ES-I3 (cell line): Measurements from ENCODE around the gene IQSEC1.

Experiments used
- H3K36me3 ChIP-seq: 2 replicates; pipeline ENCODE4 v1.6.1; 2013; ENCODE audit warnings: mild to moderate bottlenecking, low read length, control low read depth, moderate library complexity; ENCODE audit not compliant: insufficient read depth
- H3K4me1 ChIP-seq: 2 replicates; pipeline ENCODE4 v1.6.1; 2013; ENCODE audit warnings: mild to moderate bottlenecking, control low read depth, low read length; ENCODE audit not compliant: insufficient read depth
- H3K9ac ChIP-seq: 2 replicates; pipeline ENCODE4 v1.6.1; 2013; ENCODE audit warnings: low read depth, mild to moderate bottlenecking, low read length, moderate library complexity
- H3K9me3 ChIP-seq: 2 replicates; pipeline ENCODE4 v1.6.1; 2013; ENCODE audit warnings: mild to moderate bottlenecking, low read length, moderate library complexity; ENCODE audit not compliant: control insufficient read depth, insufficient read depth

IQSEC1 gene

GRCh38 chr3:12932754-12933153, 140.5 kb downstream of the IQSEC1 start:
- H3K4me1 ChIP-seq: no peaks in the 10 kb centered on the region
- H3K36me3 ChIP-seq: peaks cover 8% of the 10 kb centered on the region; the same call in 1 of the 2 replicates
- no peak overlapping the region for H3K9ac ChIP-seq

GRCh38 chr3:12932347-12932746, 140.9 kb downstream of the IQSEC1 start:
- H3K9me3 ChIP-seq: no peaks in the 10 kb centered on the region
- no peaks in the 10 kb centered on the region for H3K4me1 ChIP-seq
- H3K36me3 ChIP-seq: peaks cover 8% of the 10 kb centered on the region; the same call in 1 of the 2 replicates
- H3K9ac ChIP-seq: no peak overlapping the region

More at GRCh38 chr3:12932754-12933153, 140.5 kb downstream of the IQSEC1 start:
- no peaks in the 10 kb centered on the region for H3K9me3 ChIP-seq

- Histone ChIP-seq H3K36me3 (peaks cover 8% of the 10 kb centered on the region; the same call in 1 of the 2 replicates), H3K4me1 (no peaks in the 10 kb centered on the region), H3K9ac (no peak overlapping the region), H3K9me3 (no peaks in the 10 kb centered on the region)
Observed at GRCh38 chr3:12931273-12931905, 141.8 kb downstream of the IQSEC1 start.

DNA sequence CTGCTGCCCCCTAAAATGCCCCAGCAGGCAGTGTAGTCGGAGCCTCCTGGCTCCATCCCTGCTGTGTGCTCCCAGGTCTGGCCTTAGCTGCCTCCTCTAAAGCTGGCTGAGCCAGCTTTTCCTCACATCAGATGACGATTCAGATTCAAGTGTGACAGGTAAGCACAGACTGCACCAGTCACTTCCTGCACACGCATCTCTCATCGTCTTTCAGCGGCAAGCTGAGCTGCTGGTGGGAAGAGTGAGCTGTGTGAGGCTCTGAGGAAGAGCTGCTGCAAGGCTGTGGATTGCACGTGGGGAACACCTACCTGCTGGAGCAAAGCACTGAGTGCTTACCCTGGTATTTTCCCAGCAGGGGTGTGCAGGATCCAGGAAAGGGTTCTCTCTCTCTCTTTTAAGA, 143.4 kb downstream of the IQSEC1 start:
- peaks cover 6% of the 10 kb centered on the region; the same call in 1 of the 2 replicates for H3K36me3 ChIP-seq
- H3K9me3 ChIP-seq: no peaks in the 10 kb centered on the region
- no peaks in the 10 kb centered on the region for H3K4me1 ChIP-seq
- H3K9ac ChIP-seq: no peak overlapping the region

GRCh38 chr3:12926660-12927059, 146.6 kb downstream of the IQSEC1 start:
- H3K9ac ChIP-seq: no peak overlapping the region
- H3K9me3 ChIP-seq: no peaks in the 10 kb centered on the region
- H3K4me1 ChIP-seq: no peaks in the 10 kb centered on the region
- H3K36me3 ChIP-seq: no peaks in the 10 kb centered on the region

DNA sequence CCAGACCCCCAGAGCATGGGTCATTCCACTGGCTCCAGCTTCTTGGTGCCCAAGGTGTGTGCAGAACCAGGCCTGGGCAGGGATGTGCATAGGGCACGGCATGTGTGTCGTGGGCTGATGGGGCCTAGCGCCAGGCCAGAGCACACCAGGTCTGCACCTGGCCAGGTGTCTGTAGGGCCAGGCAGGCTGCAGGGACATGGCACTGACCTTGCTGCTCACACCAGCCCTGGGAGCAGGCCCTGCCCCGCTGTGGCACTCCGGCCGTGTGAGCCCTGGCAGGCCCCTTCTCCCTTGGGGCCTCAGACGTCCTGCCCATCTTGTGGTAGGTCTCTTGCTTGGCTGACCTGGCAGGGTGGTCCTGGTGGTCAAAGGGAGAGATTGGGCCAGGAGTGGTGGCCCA, 147.6 kb downstream of the IQSEC1 start:
- Histone ChIP-seq H3K4me1 (no peaks in the 10 kb centered on the region), H3K9ac (no peak overlapping the region)

DNA sequence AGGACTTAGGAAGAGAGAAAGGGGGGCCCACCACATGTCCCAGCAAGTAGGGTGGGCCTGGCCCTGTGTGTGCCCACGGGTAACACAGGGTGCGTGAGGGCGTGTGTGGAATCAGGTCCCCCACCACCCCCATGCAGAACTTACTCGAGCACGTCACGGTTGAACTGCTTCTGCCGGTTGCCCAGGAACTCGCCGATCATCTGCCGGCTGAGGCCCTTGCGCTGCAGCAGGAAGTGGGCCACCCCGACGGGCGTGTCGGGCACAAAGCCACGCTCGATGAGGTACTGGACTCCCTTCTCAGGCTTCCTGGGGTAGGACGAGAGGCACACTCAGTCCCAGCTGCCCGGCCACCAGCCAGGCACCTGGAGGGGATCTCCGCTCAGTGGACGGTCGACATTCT, 148.8 kb downstream of the IQSEC1 start:
- Histone ChIP-seq H3K4me1 (no peaks in the 10 kb centered on the region), H3K9me3 (no peaks in the 10 kb centered on the region), H3K36me3 (no peaks in the 10 kb centered on the region), H3K9ac (no peak overlapping the region)

More for the DNA sequence above, 147.6 kb downstream of the IQSEC1 start:
- Histone ChIP-seq H3K36me3 (no peaks in the 10 kb centered on the region), H3K9me3 (no peaks in the 10 kb centered on the region)

DNA sequence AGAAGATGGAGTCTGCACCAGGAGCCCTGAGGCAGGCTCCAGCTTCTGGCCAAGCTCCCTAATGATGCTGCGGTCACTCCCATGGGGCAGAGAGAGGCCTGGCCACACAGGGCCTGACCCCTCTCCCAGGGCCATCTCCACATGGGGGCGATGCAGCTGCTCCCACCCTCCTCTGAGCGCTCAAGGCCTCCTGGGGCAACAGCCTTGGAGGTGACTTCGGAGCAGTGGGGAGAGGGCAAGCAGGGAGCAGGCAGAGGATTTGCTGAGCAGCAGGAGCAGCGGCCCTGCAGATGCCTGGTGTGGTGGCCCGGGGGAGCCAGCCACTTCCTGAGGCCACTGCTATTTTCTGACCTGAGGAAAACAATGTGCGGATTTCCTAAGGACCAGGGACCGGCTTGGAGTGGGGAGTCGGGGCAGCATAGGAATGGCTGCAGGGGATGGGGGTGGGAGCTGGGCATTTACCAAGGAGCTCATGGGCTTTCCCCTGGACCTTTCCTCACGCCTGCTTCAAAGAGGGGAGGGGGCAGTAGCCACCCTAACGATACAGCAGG, 150.3 kb downstream of the IQSEC1 start:
- Histone ChIP-seq H3K9ac (no peak overlapping the region), H3K36me3 (no peaks in the 10 kb centered on the region), H3K4me1 (no peaks in the 10 kb centered on the region), H3K9me3 (no peaks in the 10 kb centered on the region)

DNA sequence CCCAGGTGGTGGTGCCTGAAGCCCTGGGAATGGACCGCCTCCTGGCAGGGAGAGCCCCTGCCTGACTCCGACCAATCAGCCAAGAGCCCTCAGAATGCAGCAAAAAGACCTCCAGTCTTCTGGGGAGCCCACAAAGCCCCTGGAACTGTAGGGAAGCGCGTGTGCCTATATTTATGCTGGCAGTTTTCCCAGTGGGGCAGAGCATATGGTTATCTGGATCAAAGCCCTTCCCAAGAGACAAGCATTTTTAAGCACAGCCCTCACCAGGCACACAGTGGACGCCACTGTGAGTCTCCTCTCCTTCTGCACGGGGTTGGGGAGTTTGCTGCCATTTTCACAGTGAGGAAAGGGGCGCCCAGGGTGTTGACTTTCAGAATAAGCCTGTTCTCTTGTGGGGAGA, 150.9 kb downstream of the IQSEC1 start:
- Histone ChIP-seq H3K9ac (no peak overlapping the region), H3K9me3 (no peaks in the 10 kb centered on the region), H3K4me1 (no peaks in the 10 kb centered on the region), H3K36me3 (no peaks in the 10 kb centered on the region)

DNA sequence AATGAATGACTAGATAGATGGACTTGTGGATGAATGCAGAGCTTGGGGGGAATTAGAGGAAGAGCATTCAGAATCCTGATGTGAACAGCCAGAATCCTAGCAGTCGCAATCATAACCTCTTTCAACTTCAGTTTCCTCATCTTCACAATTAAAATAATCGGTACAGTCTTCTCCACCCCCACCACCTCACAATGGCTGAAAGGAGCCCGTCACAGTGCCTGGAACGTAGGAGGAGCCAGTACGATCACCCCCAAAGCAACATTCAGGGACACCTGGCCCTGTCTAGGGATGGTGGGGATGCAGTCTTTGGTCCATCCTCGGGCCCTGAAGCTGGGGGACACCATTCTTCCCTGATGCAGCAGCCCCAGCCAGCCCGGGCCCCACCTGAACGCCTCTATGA, 151.5 kb downstream of the IQSEC1 start:
- H3K9me3 ChIP-seq: no peaks in the 10 kb centered on the region
- no peaks in the 10 kb centered on the region for H3K36me3 ChIP-seq
- H3K9ac ChIP-seq: no peak overlapping the region

GRCh38 chr3:12920967-12921366, 152.3 kb downstream of the IQSEC1 start:
- Histone ChIP-seq H3K36me3 (no peaks in the 10 kb centered on the region), H3K9ac (no peak overlapping the region), H3K4me1 (no peaks in the 10 kb centered on the region), H3K9me3 (no peaks in the 10 kb centered on the region)

More for the DNA sequence above, 151.5 kb downstream of the IQSEC1 start:
- no peaks in the 10 kb centered on the region for H3K4me1 ChIP-seq

DNA sequence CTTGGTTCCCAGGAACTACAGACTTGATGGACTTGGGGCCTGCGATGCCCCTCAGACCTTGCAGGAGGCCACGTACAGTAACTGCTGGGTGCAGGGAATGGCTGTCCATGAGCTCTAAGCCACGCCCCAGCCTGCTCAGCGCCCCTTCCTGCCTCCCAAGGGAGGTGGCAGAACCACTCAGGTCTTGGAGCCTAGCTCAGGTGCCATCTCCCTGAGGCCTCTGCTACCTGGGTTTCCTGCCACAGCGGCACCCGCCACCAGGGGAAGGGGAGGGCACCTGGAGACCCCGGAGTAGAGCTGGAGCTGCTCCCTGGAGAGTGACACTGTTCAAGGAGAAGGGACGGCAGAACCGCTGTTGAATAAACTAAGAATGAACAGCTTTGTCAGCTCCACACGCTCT, 154.0 kb downstream of the IQSEC1 start:
- Histone ChIP-seq H3K4me1 (no peaks in the 10 kb centered on the region), H3K9ac (no peak overlapping the region), H3K36me3 (0 out of 2 replicates have a peak, but pooled peaks cover 3% of the 10 kb centered on the region), H3K9me3 (no peaks in the 10 kb centered on the region)

DNA sequence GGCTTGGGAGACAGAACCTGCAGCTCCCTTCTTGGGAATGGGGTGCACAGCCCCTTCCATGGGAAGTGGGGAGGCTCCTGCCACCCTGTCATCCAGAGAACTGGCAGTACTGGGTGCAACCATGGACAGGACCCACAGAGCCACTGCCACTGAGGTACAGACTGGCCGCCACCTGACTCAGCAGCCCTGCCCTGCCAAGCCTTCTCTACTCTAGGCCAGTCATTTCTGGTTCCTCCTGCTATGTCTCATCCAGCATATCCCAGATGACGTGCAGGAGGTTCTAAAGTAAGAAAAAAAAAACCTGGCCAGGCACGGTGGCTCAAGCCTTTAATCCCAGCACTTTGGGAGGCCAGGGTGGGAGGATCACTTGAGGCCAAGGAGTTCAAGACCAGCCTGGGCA, 155.0 kb downstream of the IQSEC1 start:
- Histone ChIP-seq H3K4me1 (no peaks in the 10 kb centered on the region), H3K9me3 (no peaks in the 10 kb centered on the region), H3K36me3 (0 out of 2 replicates have a peak, but pooled peaks cover 3% of the 10 kb centered on the region), H3K9ac (no peak overlapping the region)

- Histone ChIP-seq H3K9me3 (no peaks in the 10 kb centered on the region), H3K9ac (no peak overlapping the region), H3K4me1 (no peaks in the 10 kb centered on the region), H3K36me3 (peaks cover 6% of the 10 kb centered on the region)
Observed at GRCh38 chr3:12916159-12916558, 157.1 kb downstream of the IQSEC1 start.

DNA sequence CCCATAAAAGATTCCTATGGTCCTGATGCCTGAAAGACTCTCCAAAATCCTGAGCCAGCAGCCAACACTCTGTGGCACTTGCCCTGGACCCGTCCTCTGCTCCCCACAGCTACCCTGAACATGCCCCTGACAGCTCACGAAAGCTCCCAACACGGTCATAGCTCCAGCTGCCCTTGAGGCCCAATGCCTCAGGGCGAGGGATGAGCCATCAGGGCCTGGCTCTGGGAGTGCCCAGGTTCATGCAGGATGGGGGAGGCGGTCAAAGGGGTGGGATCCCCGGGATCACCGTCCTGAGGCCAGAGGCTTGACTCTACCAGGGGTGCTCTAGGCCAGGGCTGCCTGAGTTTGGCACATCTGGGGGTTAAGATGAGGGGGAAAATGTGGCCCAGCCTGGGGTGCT, 159.1 kb downstream of the IQSEC1 start:
- Histone ChIP-seq H3K9me3 (no peaks in the 10 kb centered on the region), H3K9ac (no peak overlapping the region), H3K4me1 (no peaks in the 10 kb centered on the region), H3K36me3 (peaks cover 6% of the 10 kb centered on the region)
